ENCODE results near the gene FAM53B. TPM values are rescaled to one million over a fixed set of nuclear protein-coding genes. Genes with fewer than 3 reads are reported as not detected.

The FAM53B gene
- total RNA-seq, 4 donors from 2014 or later, result 25.2 to 43.3 (median 34.7) TPM

DNA sequence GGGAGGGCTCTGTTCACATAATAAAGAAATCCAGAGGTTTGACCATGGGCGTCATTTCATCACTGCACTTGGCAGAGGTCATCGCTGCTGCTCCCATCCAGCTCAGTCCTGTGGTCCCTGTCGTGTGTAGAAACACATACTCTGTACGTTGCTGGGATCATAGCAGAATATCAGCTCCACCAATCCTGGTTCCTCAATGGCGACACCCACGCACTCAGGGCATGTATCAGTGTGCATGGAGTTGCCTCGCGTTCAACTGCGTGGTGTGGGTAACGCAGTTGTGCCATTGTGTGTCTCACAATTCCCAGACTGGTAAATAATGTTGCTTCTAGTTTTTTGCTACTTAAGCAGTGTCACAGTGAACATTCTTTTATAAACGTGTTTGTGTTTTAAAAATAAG, 171.4 kb downstream of the FAM53B start:
- H3K27ac ChIP-seq (replicated peaks in 1 of 4), result no peak overlapping the region
- TF ChIP-seq EP300 (IDR thresholded peaks at IDR 0.05) (no peak), POLR2A (IDR thresholded peaks at IDR 0.05; ENCODE audit: low read depth) (no peak), POLR2AphosphoS5 (IDR thresholded peaks at IDR 0.05) (no peak)
- TF ChIP-seq, protein P1, sequence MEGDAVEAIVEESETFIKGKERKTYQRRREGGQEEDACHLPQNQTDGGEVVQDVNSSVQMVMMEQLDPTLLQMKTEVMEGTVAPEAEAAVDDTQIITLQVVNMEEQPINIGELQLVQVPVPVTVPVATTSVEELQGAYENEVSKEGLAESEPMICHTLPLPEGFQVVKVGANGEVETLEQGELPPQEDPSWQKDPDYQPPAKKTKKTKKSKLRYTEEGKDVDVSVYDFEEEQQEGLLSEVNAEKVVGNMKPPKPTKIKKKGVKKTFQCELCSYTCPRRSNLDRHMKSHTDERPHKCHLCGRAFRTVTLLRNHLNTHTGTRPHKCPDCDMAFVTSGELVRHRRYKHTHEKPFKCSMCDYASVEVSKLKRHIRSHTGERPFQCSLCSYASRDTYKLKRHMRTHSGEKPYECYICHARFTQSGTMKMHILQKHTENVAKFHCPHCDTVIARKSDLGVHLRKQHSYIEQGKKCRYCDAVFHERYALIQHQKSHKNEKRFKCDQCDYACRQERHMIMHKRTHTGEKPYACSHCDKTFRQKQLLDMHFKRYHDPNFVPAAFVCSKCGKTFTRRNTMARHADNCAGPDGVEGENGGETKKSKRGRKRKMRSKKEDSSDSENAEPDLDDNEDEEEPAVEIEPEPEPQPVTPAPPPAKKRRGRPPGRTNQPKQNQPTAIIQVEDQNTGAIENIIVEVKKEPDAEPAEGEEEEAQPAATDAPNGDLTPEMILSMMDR (IDR thresholded peaks at IDR 0.05), result no peak
- H3K36me3 ChIP-seq, result no peaks in the 10 kb centered on the region
- 85% methylated on average over 11 of the region's 11 CpGs for WGBS
- H3K9me3 ChIP-seq, result no peaks in the 10 kb centered on the region
- no peak for DNase-seq (ENCODE audit: extremely low spot score)
- H3K4me1 ChIP-seq, result no peaks in the 10 kb centered on the region
- intact Hi-C loops (cut with DNase I), result no loop called here
- no peaks in the 10 kb centered on the region for H3K27me3 ChIP-seq
- H3K4me3 ChIP-seq, result no peak overlapping the region

DNA sequence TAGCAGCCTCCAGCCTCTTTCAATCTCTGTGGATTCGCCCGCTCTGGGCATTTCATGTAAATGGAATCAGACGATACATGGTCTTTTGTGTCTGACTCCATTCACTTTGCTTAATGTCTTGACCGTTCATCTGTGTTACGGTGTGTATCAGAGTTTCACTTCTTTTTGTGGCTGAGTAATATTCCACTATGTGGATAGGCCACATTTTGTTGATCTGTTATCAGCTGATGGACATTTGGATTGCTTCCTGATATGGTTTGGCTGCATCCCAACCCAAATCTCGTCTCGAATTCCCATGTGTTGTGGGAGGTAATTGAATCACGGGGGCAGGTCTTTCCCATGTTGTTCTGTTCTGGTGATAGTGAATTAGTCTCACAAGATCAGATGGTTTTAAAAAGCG, 173.5 kb downstream of the FAM53B start:
- no peaks in the 10 kb centered on the region for H3K27me3 ChIP-seq
- DNase-seq (ENCODE audit: extremely low spot score), result no peak
- H3K4me1 ChIP-seq, result peaks cover 3 to 5% (median 3%) of the 10 kb centered on the region in 4 donors
- no peaks in the 10 kb centered on the region for H3K9me3 ChIP-seq
- no peaks in the 10 kb centered on the region for H3K36me3 ChIP-seq
- WGBS, result 76% methylated on average over 9 of the region's 9 CpGs
- TF ChIP-seq EP300 (IDR thresholded peaks at IDR 0.05), result no peak
- intact Hi-C loops (cut with DNase I), result no loop called here
- H3K4me3 ChIP-seq, result no peak overlapping the region
- H3K27ac ChIP-seq (replicated peaks in 1 of 4), result no peak overlapping the region

DNA sequence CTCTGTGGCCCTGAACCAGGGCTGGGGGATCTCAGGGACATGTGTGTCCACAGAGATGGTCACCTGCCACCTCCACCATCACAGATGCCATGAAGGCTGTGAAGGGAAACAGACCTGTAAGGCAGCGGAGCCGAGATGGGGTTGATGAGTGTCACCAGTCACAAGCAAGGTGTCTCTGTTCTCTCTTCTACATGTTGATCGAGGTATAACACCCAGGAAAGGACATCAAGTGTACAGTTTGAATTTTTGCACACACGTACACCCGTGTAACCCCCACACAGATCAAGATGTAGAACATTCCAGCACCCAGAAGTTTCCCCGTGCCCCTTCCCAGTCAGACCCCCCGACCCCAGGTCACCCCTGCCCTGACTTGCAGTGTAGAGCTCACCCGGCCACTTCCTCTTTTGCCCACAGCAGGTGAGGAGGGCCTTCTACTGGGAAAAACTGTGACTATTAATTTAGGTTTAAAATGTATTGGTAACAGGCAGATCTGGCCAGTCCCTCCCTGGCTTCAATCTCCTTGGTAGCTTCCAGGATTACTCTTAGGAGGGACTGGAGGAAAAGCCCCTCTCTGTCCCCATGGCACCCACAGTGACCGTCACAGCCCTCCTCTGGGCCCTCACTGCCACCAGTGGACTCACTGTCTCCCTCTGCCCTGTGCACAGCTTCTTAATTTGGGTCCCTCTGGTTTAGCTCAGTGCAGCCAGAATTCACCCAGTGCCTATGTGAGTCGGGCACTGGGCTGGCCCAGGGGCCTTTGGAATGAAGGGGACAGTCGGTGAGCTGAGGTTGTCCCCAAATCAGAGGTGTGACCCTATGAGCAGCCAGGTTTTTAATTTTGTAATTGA, 174.3 kb downstream of the FAM53B start:
- Histone ChIP-seq H3K4me3 (no peak overlapping the region), H3K36me3 (no peaks in the 10 kb centered on the region), H3K4me1 (peaks cover 8 to 11% (median 10%) of the 10 kb centered on the region in 4 donors), H3K27ac (replicated peaks in 1 of 4) (no peak overlapping the region), H3K9me3 (no peaks in the 10 kb centered on the region), H3K27me3 (no peaks in the 10 kb centered on the region)
- intact Hi-C loops (cut with DNase I), result no loop called here
- DNase-seq (ENCODE audit: extremely low spot score), result no peak
- TF ChIP-seq POLR2AphosphoS5 (IDR thresholded peaks at IDR 0.05) (no peak), EP300 (IDR thresholded peaks at IDR 0.05) (no peak), POLR2A (IDR thresholded peaks at IDR 0.05; ENCODE audit: low read depth) (no peak)
- TF ChIP-seq, protein P1 (IDR thresholded peaks at IDR 0.05), result no peak
- 65% methylated on average over 11 of the region's 11 CpGs for WGBS

Small RNA genes lying within 50 kb of the gene (small RNA-seq; reads per million reads assigned to genes)
- 0 reads per million in 3 donors for gene RF00019

Other genes with a start within 250 kb of the FAM53B start
- gene EEF1AKMT2, start 47.5 kb upstream of the FAM53B start, total RNA-seq, result 10 to 100 TPM in 2 of 4 donors, 1 to 10 TPM in 2; 9.0 to 11.9 (median 10.0) TPM
- 10 to 100 TPM; 11.4 to 13.6 (median 12.0) TPM for gene ABRAXAS2, start 57.4 kb upstream of the FAM53B start, total RNA-seq
- 10 to 100 TPM; 30.7 to 42.9 (median 34.8) TPM for gene ZRANB1, start 197.7 kb upstream of the FAM53B start, total RNA-seq

All from esophagus muscularis mucosa (tissue), 4 donors.